Chondrocyte (in vitro differentiated cells): ENCODE data around the gene PLA2G2F. TPM values are rescaled to one million over a fixed set of nuclear protein-coding genes. Genes with fewer than 3 reads are reported as not detected.
"Not testable (repeated sequence)": the region's sequence is repeated elsewhere in the genome, so short reads cannot be mapped to it uniquely, and the experiment has no call there.

Experiments used
- DNase-seq: peaks from one replicate; pipeline ENCODE4 v3.0.0; 2021; ENCODE audit warnings: mixed read lengths, low spot score
- H3K27ac Mint-ChIP-seq: one replicate; pipeline ENCODE4 v1.8.0; 2021; ENCODE audit warnings: mild to moderate bottlenecking, moderate library complexity, mixed read lengths; ENCODE audit not compliant: unreplicated experiment
- H3K27me3 Mint-ChIP-seq: 2 replicates; pipeline ENCODE4 v1.8.0; 2021; ENCODE audit warnings: low read depth, mixed read lengths
- H3K36me3 Mint-ChIP-seq: 2 replicates; pipeline ENCODE4 v1.8.0; 2021; ENCODE audit warnings: low read depth, mixed read lengths
- H3K4me1 Mint-ChIP-seq: 2 replicates; pipeline ENCODE4 v1.8.0; 2021; ENCODE audit warnings: low read depth, mild to moderate bottlenecking, mixed read lengths
- H3K4me3 Mint-ChIP-seq: one replicate; pipeline ENCODE4 v1.8.0; 2021; ENCODE audit warnings: mild to moderate bottlenecking, moderate library complexity, mixed read lengths; ENCODE audit not compliant: unreplicated experiment
- H3K9me3 Mint-ChIP-seq: 2 replicates; pipeline ENCODE4 v1.8.0; 2021; ENCODE audit warnings: low read depth, mixed read lengths
- CTCF ChIP-seq: fragments of 200-600 bp; sonication (generic); IDR thresholded peaks from 2 replicates; pipeline ENCODE4 v1.5.0; 2021; ENCODE audit warnings: antibody characterized with exemption, mild to moderate bottlenecking, moderate library complexity
- total RNA-seq: library from RNA; stranded (reverse); gene quantifications from 3 replicates; pipeline ENCODE4 v1.2.1, GENCODE V29; 2021

Gene PLA2G2F
- total RNA-seq, 1 donor from 2014 or later, result not detected

DNA sequence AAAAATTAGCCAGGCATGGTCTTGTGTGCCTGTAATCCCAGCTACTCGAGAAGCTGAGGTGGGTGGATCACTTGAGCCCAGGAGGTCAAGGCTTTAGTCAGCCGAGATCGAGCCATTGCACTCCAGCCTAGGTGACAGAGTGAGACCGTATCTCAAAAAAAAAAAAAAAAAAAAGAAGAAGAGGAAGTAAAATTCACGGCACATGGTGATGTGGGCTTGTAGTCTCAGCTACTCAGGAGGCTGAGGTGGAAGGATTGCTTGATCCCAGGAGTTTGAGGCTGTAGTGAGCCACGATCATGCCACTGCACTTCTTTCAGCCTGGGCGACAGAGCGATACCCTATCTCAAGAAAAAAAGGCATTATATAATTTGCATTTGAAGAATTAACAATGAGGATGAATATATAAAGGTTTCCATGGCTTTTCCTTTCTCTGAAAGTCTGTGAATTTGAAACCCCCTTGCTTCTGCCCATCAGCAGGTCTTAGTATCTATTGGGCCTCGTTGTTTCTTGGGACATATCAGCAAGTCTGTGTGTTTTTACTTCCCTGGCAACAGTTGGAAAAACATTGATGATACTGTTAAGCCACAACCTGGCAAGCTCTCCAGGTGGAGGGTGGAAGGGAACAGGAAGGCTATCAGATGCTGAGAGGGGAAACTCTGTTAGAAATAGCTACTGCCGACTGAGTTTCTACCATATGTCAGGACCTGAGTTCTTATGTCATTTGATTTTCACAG lies 15.2 kb upstream of the PLA2G2F start:
- DNase-seq, result no peak
- Mint-ChIP-seq H3K9me3 (peaks cover 8% of the 10 kb centered on the region), H3K36me3 (no peaks in the 10 kb centered on the region), H3K4me1 (peaks cover 4% of the 10 kb centered on the region), H3K27me3 (peaks cover 27% of the 10 kb centered on the region), H3K4me3 (no peak overlapping the region), H3K27ac (no peak overlapping the region)
- no peak for TF ChIP-seq CTCF

GRCh38 chr1:20124456-20125057 lies 14.6 kb upstream of the PLA2G2F start:
- Mint-ChIP-seq H3K4me3 (no peak overlapping the region), H3K27me3 (peaks cover 25% of the 10 kb centered on the region), H3K4me1 (peaks cover 4% of the 10 kb centered on the region), H3K36me3 (peaks cover under 1% of the 10 kb centered on the region), H3K27ac (no peak overlapping the region), H3K9me3 (peaks cover 8% of the 10 kb centered on the region)
- no peak for TF ChIP-seq CTCF
- no peak for DNase-seq

GRCh38 chr1:20125100-20125499 lies 14.0 kb upstream of the PLA2G2F start:
- Mint-ChIP-seq H3K9me3 (peaks cover 13% of the 10 kb centered on the region), H3K27me3 (peaks cover 21% of the 10 kb centered on the region), H3K4me3 (no peak overlapping the region), H3K36me3 (peaks cover 2% of the 10 kb centered on the region), H3K27ac (no peak overlapping the region), H3K4me1 (peaks cover 4% of the 10 kb centered on the region)
- no peak for TF ChIP-seq CTCF
- no peak for DNase-seq

DNA sequence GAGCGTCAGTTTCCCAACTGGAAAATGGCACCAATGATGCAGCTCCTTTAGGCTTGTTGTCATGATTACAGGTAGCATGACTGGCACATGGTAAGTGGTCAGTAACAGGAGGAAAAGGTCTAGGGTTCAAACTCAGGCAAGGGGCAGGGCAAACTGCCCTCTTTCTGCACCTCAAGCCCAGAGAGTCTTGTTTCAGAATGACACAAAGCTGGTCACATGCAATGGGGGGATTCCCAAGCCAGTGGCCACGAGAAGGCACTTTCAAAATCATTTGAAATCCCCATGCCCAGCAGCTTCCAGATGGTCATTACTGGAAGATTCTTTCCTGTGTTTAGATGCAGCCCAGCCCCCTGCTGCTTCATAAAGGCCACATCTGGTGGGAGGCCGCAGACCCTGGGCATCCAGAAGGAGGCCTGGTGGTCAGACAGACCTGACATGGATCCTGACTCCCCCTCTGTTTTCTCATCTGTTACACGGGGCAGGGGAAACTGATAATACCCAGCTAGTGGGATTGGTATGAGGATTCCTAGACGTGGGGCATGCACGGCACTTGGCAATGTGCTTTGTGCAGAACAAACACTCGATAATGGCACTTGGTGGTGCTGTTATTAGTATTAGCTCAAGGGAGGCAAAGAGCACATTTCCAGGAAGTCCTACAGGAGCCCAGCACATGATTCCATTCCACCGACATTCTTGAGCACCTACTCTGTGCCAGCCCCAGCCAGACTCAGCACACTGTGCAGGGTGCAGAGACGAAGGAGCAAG lies 12.9 kb upstream of the PLA2G2F start:
- Mint-ChIP-seq H3K27ac (no peak overlapping the region), H3K36me3 (peaks cover 2% of the 10 kb centered on the region), H3K4me3 (no peak overlapping the region), H3K27me3 (peaks cover 13% of the 10 kb centered on the region), H3K4me1 (peaks cover 4% of the 10 kb centered on the region), H3K9me3 (peaks cover 17% of the 10 kb centered on the region)
- no peak for DNase-seq
- no peak for TF ChIP-seq CTCF

- Mint-ChIP-seq H3K36me3 (peaks cover 2% of the 10 kb centered on the region), H3K4me1 (peaks cover 4% of the 10 kb centered on the region), H3K27me3 (peaks cover 9% of the 10 kb centered on the region), H3K9me3 (peaks cover 17% of the 10 kb centered on the region), H3K27ac (no peak overlapping the region), H3K4me3 (no peak overlapping the region)
- no peak for TF ChIP-seq CTCF
- DNase-seq, result no peak
Observed at GRCh38 chr1:20126806-20127440, 12.2 kb upstream of the PLA2G2F start.

DNA sequence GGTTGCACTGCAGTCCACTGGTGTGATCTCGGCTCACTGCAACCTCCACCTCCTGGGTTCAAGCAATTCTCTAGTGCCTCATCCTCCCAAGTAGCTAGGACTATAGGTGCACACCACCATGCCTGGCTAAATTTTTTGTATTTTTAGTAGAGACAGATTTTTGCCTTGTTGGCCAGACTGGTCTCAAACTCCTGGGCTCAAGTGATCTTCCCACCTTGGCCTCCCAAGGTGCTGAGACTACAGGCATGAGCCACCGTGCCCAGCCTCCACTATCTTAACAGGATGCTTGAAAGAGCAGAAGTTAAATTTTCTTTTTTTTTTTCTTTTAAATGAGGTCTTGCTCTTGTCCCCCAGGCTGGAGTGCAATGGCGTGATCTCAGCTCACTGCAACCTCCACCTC lies 8.6 kb upstream of the PLA2G2F start:
- not testable (repeated sequence) for H3K4me3 Mint-ChIP-seq, H3K36me3 Mint-ChIP-seq, H3K4me1 Mint-ChIP-seq, H3K27ac Mint-ChIP-seq
- Mint-ChIP-seq H3K9me3 (peaks cover 17% of the 10 kb centered on the region), H3K27me3 (peaks cover 11% of the 10 kb centered on the region)
- DNase-seq, result peak; percentile 5
